AG08396 (cell line): Measurements from ENCODE around the gene STRAP.
"Not testable (repeated sequence)": the region's sequence is repeated elsewhere in the genome, so short reads cannot be mapped to it uniquely, and the experiment has no call there.

ENCODE experiments used
- DNase-seq: peaks from one replicate; pipeline ENCODE4 v3.0.0; 2012; ENCODE audit warnings: low spot score, mixed read lengths

Gene STRAP

DNA sequence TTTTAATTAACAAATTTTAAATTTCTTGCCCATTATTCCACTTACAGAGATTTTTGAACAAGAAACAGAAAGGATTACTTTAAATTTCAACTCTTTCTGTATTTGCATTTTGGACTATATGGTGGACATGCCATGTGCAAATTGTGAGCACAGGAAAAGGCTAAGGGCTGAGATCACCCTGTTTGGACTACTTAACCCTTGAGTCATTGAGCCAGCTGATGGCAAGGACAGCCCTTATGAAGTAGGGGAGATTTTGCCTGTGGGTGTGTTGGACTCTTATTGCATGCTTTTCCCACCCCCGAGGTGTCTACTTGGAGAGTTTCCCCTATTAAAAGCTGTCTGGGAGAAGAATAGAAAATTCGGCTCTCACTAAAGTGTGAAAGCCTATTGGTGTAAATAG, 46.2 kb downstream of the STRAP start:
- peak; percentile 80 for DNase-seq

DNA sequence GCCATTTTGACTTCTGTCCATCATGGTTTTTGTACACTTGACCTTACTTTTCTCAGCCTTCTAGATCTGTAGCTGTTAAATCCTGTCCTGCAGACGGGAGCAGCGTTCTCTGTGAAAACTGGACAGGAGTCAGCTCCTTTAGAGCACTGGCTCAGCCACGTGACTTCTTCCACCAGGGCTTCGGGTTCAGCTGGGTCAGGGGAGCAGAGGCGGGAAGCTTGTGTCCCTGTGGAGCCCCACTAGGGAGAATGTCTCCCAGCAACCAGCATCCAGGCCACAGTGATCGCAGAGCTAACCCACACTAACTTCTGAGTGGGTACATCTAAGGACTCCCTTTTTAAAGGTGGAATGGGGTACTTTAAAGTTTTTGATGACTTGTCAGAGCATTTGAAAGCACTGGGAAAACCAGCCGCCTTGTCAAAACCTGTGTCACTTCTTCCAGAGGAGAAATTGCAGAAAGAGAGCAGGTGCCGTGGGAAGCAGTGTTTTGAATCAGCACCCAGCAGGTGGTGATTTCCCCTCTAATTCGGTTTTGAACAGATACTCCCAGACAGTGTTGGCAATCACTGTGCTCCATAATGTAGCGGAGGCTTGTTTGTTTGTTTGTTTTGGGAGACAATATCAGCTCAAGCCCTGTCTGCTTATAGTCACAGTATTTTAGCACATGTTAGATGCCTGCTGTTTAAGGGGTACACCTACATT, 46.8 kb downstream of the STRAP start:
- no peak for DNase-seq

DNA sequence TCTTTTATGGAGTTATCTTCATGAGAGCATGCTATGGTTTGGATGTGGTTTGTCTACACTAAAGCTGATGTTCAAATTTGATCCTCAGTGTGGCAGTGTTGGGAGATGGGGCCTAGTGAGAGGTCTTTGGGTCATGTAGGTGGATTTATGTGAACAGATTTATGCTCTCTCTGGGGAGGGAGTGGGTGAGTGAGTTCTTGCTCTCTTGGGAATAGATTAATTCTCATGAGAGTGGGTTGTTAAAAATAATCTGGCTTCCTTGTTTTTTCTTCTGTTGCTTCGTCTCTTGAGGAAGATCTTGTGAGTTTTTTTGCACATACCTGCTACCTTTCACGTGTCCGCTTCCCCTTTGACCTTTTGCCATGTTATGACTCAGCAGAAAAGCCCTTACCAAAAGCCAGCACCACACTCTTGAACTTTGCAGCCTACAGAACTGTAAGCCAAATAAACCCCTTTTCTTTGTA, 49.4 kb downstream of the STRAP start:
- DNase-seq, result no peak

DNA sequence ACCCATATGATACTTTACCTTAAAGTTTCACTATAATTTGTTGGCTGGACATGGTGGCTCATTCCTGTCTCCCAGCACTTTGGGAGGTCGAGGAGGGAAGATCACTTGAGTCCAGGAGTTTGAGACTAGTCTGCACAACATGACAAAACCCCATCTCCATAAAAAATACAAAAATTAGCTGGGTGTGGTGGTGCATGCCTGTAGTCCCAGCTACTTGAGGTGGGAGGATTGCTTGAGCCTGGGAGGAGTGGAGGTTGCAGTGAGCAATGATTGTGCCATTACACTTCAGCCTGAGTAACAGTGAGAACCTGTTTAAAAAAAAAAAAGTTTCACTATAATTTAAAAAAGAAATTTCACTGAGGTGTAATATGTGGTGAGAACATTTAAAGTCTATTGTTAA, 50.1 kb downstream of the STRAP start:
- DNase-seq, result no peak

- DNase-seq, result no peak
Observed at GRCh38 chr12:15932971-15933370, 50.8 kb downstream of the STRAP start.

GRCh38 chr12:15933751-15934150, 51.6 kb downstream of the STRAP start:
- DNase-seq, result no peak

DNA sequence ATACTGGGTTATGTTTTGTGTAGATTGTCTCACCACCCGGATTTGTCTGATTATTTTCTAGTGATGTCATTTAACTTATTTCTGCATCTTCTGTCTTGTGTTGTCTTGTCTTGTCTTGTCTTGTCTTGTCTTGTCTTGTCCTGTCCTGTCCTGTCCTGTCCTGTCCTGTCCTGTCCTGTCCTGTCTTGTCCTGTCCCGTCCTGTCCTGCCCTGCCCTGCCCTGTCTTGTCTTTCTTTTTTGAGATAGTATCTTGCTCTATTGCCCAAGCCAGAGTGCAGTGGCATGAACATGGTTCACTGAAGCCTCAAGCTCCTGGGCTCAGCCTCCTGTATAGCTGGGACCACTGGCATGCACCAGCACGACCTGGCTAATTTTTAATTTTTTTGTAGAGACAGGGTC, 54.6 kb downstream of the STRAP start:
- no peak for DNase-seq

DNA sequence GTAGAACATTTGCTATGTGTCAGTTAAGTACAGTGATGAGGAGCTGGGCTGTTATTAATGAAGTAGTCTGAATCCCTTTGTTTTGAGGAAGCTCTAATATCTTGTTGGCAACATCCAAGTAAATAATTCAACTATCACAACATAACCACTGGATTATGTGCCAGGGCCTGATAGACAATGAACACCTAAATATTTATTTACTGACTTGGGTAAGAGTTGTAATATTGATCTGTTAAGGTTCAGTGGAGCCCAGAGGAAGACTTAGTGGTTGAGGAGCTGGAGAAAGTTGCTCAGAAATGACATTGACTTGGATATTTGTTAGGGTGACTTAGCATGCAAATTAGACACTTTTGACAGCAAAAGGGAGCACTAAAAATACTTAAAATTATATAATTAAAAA, 55.7 kb downstream of the STRAP start:
- no peak for DNase-seq

GRCh38 chr12:15939111-15939510, 56.9 kb downstream of the STRAP start:
- DNase-seq, result no peak

DNA sequence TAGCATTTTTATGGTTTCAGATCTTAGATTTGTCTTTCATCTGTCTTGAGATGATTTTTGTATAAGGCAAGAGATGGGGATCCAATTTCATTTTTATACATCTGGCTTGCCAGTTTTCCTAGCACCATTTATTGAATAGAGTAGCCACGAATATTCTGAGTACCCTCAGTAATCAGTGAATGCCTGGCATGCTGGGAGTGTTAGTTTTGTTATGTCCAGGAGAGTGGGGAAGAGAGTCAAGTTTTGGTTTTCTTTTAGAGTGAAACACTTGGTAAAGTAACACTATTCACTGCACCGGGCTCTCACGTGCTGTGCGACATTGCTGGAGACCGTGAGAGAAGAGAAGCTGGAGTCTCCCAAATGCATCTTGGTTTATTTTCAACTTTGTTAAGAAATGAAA, 60.3 kb downstream of the STRAP start:
- DNase-seq, result no peak

DNA sequence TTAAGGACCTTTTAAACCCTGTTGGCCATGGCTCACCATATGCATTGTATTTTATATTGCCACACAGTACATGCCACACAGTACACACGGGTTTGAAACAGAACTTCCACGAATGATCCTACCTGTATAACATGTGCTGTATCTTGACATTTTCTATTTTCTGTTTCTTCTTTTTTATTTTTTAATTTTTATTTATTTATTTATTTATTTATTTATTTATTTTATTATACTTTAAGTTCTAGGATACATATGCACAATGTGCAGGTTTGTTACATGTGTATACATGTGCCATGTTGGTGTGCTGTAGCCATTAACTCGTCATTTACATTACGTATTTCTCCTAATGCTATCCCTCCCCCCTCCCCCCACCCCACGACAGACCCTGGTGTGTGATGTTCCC, 61.3 kb downstream of the STRAP start:
- not testable (repeated sequence) for DNase-seq

DNA sequence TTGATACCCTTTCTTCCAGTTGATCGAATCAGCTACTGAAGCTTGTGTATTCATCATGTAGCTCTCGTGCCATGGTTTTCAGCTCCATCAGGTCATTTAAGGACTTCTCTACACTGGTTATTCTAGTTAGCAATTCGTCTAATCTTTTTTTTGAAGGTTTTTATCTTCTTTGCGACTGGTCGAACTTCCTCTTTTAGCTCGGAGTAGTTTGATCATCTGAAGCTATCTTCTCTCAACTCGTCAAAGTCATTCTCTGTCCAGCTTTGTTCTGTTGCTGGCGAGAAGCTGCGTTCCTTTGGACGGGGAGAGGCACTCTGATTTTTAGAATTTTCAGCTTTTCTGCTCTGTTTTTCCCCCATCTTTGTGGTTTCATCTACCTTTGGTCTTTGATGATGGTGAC, 66.3 kb downstream of the STRAP start:
- DNase-seq, result not testable (repeated sequence)
